AG04449 (cell line): Measurements from ENCODE around the gene CALN1.

Experiments
- CTCF ChIA-PET: fragments of 350-600 bp; formaldehyde crosslinking; extraction: SDS; loops from one replicate; lab custom pipeline; 2021; ENCODE audit warnings: antibody characterized with exemption; lab: Yijun Ruan, JAX
- POLR2A ChIA-PET: fragments of 400-600, 350-600 bp; formaldehyde crosslinking; extraction: SDS; loops from one replicate; lab custom pipeline; 2020; ENCODE audit warnings: antibody characterized with exemption, inconsistent platforms; lab: Yijun Ruan, JAX
- DNase-seq: peaks from one replicate; pipeline ENCODE4 v3.0.0-alpha.2; 2010; ENCODE audit warnings: low read depth, low spot score
- H3K4me3 ChIP-seq: 2 replicates; pipeline ENCODE4 v1.5.1; 2011; ENCODE audit warnings: low read depth, mild to moderate bottlenecking, control low read depth, low read length
- TF ChIP-seq, protein P1 (sequence below): IDR thresholded peaks from one replicate; pipeline ENCODE4 v1.5.1; 2011; ENCODE audit warnings: mild to moderate bottlenecking, moderate library complexity, low read length, control low read depth, inconsistent platforms; ENCODE audit not compliant: insufficient read depth; ENCODE audit errors: missing control alignments

CALN1 gene

DNA sequence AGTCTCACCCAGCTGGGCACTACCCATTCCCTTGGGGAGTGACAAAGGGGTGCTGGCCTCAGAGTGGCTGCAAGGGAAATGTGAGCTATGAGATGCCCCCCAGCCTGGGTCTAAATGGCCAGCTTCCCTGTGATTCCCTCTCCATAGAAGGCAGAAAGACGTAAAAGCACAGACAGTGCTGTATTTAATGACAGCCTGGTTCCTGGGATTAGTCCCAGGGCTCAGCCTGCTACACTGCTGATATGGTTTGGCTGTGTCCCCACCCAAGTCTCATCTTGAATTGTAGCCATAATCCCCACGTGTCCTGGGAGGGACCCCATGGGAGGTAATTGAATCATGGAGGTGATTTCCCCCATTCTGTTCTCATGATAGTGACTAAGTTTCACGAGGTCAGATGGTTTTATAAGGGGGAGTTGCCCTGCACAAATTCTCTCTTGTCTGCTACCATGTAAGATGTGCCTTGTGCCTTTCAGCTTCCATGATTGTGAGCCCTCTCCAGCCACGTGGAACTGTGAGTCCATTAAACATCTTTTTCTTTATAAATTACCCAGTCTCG lies 23.9 kb upstream of the CALN1 start:
- ChIA-PET POLR2A (no interaction called here), CTCF (interaction anchor here (1.0 kb wide), 1 partner anchor 9 kb away, joined by 3 read pairs; no protein-coding TSS in a partner anchor)
- no peak overlapping the region for H3K4me3 ChIP-seq
- TF ChIP-seq, protein P1, sequence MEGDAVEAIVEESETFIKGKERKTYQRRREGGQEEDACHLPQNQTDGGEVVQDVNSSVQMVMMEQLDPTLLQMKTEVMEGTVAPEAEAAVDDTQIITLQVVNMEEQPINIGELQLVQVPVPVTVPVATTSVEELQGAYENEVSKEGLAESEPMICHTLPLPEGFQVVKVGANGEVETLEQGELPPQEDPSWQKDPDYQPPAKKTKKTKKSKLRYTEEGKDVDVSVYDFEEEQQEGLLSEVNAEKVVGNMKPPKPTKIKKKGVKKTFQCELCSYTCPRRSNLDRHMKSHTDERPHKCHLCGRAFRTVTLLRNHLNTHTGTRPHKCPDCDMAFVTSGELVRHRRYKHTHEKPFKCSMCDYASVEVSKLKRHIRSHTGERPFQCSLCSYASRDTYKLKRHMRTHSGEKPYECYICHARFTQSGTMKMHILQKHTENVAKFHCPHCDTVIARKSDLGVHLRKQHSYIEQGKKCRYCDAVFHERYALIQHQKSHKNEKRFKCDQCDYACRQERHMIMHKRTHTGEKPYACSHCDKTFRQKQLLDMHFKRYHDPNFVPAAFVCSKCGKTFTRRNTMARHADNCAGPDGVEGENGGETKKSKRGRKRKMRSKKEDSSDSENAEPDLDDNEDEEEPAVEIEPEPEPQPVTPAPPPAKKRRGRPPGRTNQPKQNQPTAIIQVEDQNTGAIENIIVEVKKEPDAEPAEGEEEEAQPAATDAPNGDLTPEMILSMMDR, result no peak
- DNase-seq, result no peak

DNA sequence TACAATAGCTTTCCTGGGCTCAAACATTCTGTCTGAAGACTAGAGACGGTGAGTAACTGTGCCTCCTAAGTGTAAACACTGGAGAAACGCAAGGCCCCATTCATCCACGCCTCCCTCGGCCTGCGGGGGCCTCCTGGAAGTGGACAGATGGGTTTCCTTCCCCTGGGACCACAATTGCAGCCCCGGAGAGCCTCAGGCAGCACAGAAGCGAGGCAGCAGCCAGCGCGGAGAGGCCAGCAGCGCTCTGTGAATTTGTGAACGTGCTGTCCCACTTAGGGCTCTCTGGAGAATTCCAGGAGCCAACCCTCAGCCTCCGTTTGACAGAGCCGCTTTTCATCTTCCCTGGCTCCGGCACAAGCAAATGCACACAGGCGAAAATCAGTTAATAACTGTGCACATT lies 23.2 kb upstream of the CALN1 start:
- no peak overlapping the region for H3K4me3 ChIP-seq
- no peak for DNase-seq
- ChIA-PET POLR2A (no interaction called here), CTCF (no interaction called here)
- TF ChIP-seq, protein P1, result no peak

DNA sequence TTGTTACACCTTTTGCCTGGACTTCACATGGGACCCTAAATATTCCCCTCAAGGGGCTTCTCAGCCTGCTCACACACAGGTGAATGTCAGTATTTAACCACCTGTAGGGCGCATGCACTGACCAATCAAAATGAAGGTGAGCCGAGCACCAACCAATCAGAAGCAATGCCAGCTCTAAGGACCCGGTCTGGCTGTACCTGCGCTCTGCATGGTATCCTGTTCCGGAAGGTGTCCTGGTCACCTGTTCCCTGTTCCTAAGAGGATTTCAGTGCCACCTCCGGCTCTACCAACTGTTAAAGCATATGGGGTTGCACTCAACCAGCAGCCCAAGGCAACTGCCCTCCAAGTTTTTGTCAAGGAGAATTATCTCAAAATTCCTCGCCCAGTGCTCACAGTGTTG lies 18.4 kb upstream of the CALN1 start:
- H3K4me3 ChIP-seq, result no peak overlapping the region
- POLR2A ChIA-PET, result no interaction called here
- CTCF ChIA-PET, result no interaction called here
- TF ChIP-seq, protein P1, result no peak
- DNase-seq, result no peak

DNA sequence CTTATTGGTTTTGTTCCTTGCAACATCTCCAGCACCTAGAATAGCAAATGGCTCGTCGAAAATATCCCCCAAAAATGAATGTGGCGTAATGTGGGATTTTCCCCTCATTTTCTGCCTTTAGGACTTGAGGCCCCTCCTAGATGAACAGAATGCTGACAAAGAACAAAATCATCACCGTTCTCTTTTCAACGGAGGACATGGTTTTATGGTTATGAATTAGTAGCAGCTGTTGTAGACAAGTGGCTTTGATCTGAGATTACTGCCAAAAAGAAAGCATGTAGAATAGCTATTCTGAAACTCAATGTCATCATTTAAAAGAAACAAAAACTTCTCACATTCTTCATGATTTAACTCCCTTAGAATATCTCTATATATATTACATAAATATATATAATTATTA lies 17.2 kb upstream of the CALN1 start:
- H3K4me3 ChIP-seq, result no peak overlapping the region
- TF ChIP-seq, protein P1, result no peak
- POLR2A ChIA-PET, result no interaction called here
- CTCF ChIA-PET, result no interaction called here
- DNase-seq, result no peak

DNA sequence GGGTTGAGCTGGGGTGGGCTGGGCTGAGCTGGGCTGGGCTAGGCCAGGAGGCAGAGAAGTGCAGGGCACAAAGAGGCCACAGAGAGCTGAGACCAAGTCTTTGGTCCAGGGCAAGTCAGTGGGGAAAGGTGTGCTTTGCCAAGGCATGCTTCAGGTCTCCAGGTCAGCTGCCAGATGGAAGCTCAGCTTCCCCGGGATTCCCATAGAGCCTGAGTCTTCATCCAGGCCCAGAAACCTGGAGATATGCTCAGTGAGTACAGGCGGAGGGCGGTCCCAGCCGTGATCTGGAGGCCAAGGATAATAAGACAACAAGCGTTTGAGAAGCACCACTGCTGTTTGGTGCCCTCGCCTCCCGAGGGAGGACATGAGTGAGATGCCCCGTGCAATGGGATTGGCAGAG lies 4.7 kb upstream of the CALN1 start:
- POLR2A ChIA-PET, result no interaction called here
- TF ChIP-seq, protein P1, result no peak
- CTCF ChIA-PET, result no interaction called here
- DNase-seq, result no peak
- no peak overlapping the region for H3K4me3 ChIP-seq

DNA sequence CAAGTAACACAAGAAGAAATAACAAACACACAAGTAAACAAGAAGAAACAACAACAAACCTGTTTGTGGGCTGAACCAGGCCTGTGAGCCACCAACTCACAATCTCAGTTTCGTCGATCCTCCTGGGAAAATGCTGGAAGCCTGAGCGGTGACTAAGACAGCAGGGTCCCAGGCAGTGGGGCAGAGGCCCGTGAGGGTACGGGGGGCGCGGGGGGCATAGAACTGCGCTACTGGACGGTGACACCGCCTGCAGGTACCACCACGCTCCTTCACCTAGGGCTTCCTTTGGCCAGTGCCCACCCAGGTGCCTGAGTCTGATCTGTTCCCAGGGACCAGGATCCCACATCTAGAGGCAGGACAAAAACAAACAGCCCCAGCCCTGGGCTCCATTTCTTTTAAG lies 3.4 kb upstream of the CALN1 start:
- POLR2A ChIA-PET, result no interaction called here
- CTCF ChIA-PET, result no interaction called here
- TF ChIP-seq, protein P1, result no peak
- no peak for DNase-seq
- H3K4me3 ChIP-seq, result no peak overlapping the region
